Upper lobe of left lung (tissue), 6 donors: ENCODE results near the gene SLC29A1. TPM values are rescaled to one million over a fixed set of nuclear protein-coding genes. Genes with fewer than 3 reads are reported as not detected.

Source experiments
- ATAC-seq, 2 donors: fragments of 200-7000 bp; cut with Tn5 transposase; one replicate each; pipeline ENCODE4 v1.9.1; 2022; ENCODE audit warnings: mild to moderate bottlenecking in 2 of 2, moderate library complexity in 2 of 2; ENCODE audit not compliant: low FRiP score in 2 of 2
- DNase-seq, 2 donors: peaks; one replicate each; pipeline ENCODE4 v3.0.0-alpha.2; 2019 to 2020
- H3K27ac ChIP-seq, 4 donors: fragments of 200-600 bp; sonication (generic); one replicate each; pipeline ENCODE4 v1.5.1; 2016 to 2019
- H3K27me3 ChIP-seq, 4 donors: fragments of 200-600 bp; sonication (generic); one replicate each; pipeline ENCODE4 v1.5.1; 2017 to 2019
- H3K36me3 ChIP-seq, 4 donors: fragments of 200-600 bp; sonication (generic); one replicate each; pipeline ENCODE4 v1.5.1; 2016 to 2019
- H3K4me1 ChIP-seq, 4 donors: fragments of 200-600 bp; sonication (generic); one replicate each; pipeline ENCODE4 v1.5.1; 2018 to 2019
- H3K4me3 ChIP-seq, 4 donors: fragments of 200-600 bp; sonication (generic); one replicate each; pipeline ENCODE4 v1.5.1; 2017 to 2019; ENCODE audit warnings: mild to moderate bottlenecking in 2 of 4, moderate library complexity in 1 of 4
- H3K9me3 ChIP-seq, 4 donors: fragments of 200-600 bp; sonication (generic); one replicate each; pipeline ENCODE4 v1.5.1; 2018 to 2019
- EP300 ChIP-seq, 4 donors: sonication (generic); formaldehyde crosslinking; IDR thresholded peaks; one replicate each; pipeline ENCODE4 v1.5.1; 2017; ENCODE audit warnings: antibody characterized with exemption in 4 of 4, control low read depth in 2 of 4
- POLR2A ChIP-seq, 4 donors: fragments of 450-650 bp; IDR thresholded peaks; one replicate each; pipeline ENCODE4 v1.5.1; 2016 to 2017; ENCODE audit warnings: antibody characterized with exemption in 4 of 4, mild to moderate bottlenecking in 2 of 4
- POLR2AphosphoS5 ChIP-seq, 2 donors: sonication (generic); formaldehyde crosslinking; IDR thresholded peaks; one replicate each; pipeline ENCODE4 v1.5.1; 2017; ENCODE audit warnings: antibody characterized with exemption in 2 of 2
- WGBS, 2 donors: methylation state at CpG; one replicate each; pipeline ENCODE4 v1.1.5; 2017 to 2018; 5-methylcytosine and 5-hydroxymethylcytosine counted together
- total RNA-seq, 6 donors: library from RNA; depleted of rRNA in 4 of 6; stranded (reverse); fragments of >200 nt in 4 of 6; gene quantifications; one replicate each; pipeline versions ENCODE4 v1.1.0 to v1.2.1, GENCODE V29; 2016 to 2021
- TF ChIP-seq, protein P1 (sequence below), 6 experiments: fragments of 450-650 bp in 4 of 6; fragments of 200-600 bp in 2 of 6; sonication (generic) in 2 of 6; IDR thresholded peaks; one replicate each; pipeline ENCODE4 v1.5.1; 2016 to 2019; ENCODE audit warnings: antibody characterized with exemption in 6 of 6
- donor health status: DM: no; HTN: no; CAD: no; lungs with moderate emphysema.
- donor health status: DM: no; HTN: yes; CAD: no; lungs with severe emphysema.

Gene SLC29A1
- total RNA-seq, 6 donors from 2014 or later: 38.3 to 93.2 (median 45.8) TPM

DNA sequence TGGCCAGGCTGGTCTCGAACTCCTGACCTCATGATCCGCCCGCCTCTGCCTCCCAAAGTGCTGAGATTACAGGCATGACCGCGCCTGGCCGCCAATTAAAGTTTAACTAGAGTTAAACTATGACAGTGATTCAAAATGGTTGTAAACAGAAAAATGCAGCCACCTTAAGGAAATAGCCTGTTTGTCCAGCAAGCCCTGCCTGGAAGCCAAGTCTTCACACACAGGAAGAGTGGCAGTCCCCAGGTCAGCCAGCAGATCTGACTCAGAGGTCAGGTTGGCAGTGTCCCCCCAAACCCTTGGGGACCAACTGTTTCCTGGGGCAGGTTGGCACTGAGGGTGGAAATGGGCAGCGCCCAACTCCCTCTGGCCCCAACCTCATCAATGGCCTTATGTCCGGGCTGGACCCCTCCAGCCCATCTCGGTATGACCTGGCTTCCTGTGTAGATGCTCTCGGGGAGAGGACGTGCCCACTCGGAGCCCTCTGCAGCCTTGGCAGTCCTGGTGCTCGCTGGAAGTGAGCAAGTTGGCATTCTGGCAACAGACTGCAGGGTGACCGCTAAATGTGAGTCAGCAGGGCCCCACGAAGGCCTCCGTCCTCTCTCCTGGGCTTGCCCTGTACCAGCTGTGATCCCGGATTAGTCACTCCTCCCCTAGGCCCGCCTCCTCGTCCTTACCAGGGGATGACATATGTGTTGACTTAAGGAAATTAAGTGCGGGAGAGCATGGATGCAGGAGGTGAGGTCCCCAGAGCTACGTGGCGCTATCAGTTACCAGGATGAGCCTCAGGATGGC, 13.8 kb downstream of the SLC29A1 start:
- H3K4me1 ChIP-seq: peaks cover 25 to 33% (median 31%) of the 10 kb centered on the region in 4 donors
- peak; percentile 94 for ATAC-seq

GRCh38 chr6:44237813-44238433, 14.5 kb downstream of the SLC29A1 start:
- Histone ChIP-seq H3K27ac (peak overlapping the region; percentile 88 to 97 (median 90)), H3K9me3 (no peaks in the 10 kb centered on the region), H3K27me3 (no peaks in the 10 kb centered on the region), H3K4me3 (peak overlapping the region; percentile 39 to 70 (median 60)), H3K36me3 (peaks cover 0 to 3% (median under 1%) of the 10 kb centered on the region in 4 donors), H3K4me1 (peaks cover 25 to 33% (median 31%) of the 10 kb centered on the region in 4 donors)
- ATAC-seq (peak; percentile 92 to 96), DNase-seq (peak; percentile 80 to 98)
- WGBS, 2 donors: 2 to 6% methylated on average over 12 to 30 of the region's 42 CpGs
- TF ChIP-seq, protein P1, sequence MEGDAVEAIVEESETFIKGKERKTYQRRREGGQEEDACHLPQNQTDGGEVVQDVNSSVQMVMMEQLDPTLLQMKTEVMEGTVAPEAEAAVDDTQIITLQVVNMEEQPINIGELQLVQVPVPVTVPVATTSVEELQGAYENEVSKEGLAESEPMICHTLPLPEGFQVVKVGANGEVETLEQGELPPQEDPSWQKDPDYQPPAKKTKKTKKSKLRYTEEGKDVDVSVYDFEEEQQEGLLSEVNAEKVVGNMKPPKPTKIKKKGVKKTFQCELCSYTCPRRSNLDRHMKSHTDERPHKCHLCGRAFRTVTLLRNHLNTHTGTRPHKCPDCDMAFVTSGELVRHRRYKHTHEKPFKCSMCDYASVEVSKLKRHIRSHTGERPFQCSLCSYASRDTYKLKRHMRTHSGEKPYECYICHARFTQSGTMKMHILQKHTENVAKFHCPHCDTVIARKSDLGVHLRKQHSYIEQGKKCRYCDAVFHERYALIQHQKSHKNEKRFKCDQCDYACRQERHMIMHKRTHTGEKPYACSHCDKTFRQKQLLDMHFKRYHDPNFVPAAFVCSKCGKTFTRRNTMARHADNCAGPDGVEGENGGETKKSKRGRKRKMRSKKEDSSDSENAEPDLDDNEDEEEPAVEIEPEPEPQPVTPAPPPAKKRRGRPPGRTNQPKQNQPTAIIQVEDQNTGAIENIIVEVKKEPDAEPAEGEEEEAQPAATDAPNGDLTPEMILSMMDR (IDR thresholded peaks at IDR 0.05): peak; percentile 96 to 99 (median 99)
- TF ChIP-seq POLR2A (IDR thresholded peaks at IDR 0.05) (peak in 2 of 4 donors; percentile 55 to 67), POLR2AphosphoS5 (IDR thresholded peaks at IDR 0.05) (peak; percentile 15 to 49), EP300 (IDR thresholded peaks at IDR 0.05) (peak in 1 of 4 donors; percentile 1)

More for the DNA sequence above, 13.8 kb downstream of the SLC29A1 start:
- Histone ChIP-seq H3K9me3 (no peaks in the 10 kb centered on the region), H3K36me3 (peaks cover 0 to 10% (median 3%) of the 10 kb centered on the region in 4 donors), H3K4me3 (peak overlapping the region; percentile 39 to 70 (median 60)), H3K27ac (peak overlapping the region; percentile 88 to 97 (median 90)), H3K27me3 (no peaks in the 10 kb centered on the region)
- DNase-seq: peak; percentile 53 to 97
- 37 to 40% methylated on average over 16 to 19 of the region's 22 CpGs for WGBS, 2 donors
- TF ChIP-seq, protein P1 (IDR thresholded peaks at IDR 0.05): no peak
- TF ChIP-seq POLR2A (IDR thresholded peaks at IDR 0.05) (peak in 2 of 4 donors; percentile 38 to 57), POLR2AphosphoS5 (IDR thresholded peaks at IDR 0.05) (peak; percentile 52 to 55), EP300 (IDR thresholded peaks at IDR 0.05) (no peak)

DNA sequence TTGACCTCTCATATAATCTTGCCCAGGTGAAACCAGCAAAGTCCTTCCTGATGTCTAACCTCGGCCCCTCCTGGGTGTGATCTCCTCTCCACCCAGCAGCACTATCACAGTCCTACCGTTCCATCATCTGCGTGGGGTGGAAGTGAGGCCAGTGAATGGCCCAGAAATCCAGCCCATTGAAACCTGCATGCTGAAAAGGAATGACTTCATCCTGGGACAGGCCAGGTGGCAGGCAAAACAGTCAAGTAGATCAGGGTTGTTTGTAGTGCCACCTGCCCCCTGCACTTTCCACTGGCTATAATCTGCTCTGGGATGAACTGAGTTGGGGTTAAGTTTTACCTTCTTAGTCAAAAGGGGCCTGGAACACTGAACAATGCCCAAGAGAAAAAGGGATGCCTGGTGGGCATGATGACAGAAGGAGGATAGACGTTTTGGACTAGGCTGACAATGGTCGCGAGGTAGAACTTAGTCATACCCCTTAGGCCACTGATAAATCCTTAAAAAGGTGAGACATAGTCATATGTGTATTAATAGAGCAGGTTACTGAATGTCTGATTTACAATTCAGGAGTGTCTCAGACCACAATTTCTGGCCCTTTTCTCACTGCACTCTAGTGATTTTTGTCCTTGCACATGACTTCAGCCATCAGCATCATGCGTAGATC, 15.4 kb downstream of the SLC29A1 start:
- Histone ChIP-seq H3K4me3 (no peak overlapping the region), H3K27ac (peak overlapping the region in 2 of 4 donors; percentile 90 to 97), H3K27me3 (no peaks in the 10 kb centered on the region), H3K36me3 (no peaks in the 10 kb centered on the region), H3K9me3 (no peaks in the 10 kb centered on the region), H3K4me1 (peaks cover 19 to 31% (median 26%) of the 10 kb centered on the region in 4 donors)
- DNase-seq (no peak), ATAC-seq (no peak)
- TF ChIP-seq, protein P1 (IDR thresholded peaks at IDR 0.05): no peak
- no peak for TF ChIP-seq EP300 (IDR thresholded peaks at IDR 0.05)
- TF ChIP-seq POLR2A (IDR thresholded peaks at IDR 0.05): no peak
- no peak for TF ChIP-seq POLR2AphosphoS5 (IDR thresholded peaks at IDR 0.05)
- 82 to 86% methylated on average over 7 of the region's 7 CpGs for WGBS, 2 donors

- TF ChIP-seq EP300 (IDR thresholded peaks at IDR 0.05) (no peak), POLR2AphosphoS5 (IDR thresholded peaks at IDR 0.05) (no peak), POLR2A (IDR thresholded peaks at IDR 0.05) (no peak)
- TF ChIP-seq, protein P1 (IDR thresholded peaks at IDR 0.05): no peak
- Histone ChIP-seq H3K27me3 (no peaks in the 10 kb centered on the region), H3K4me3 (no peak overlapping the region), H3K4me1 (peaks cover 2 to 14% (median 13%) of the 10 kb centered on the region in 4 donors), H3K9me3 (no peaks in the 10 kb centered on the region), H3K27ac (no peak overlapping the region), H3K36me3 (no peaks in the 10 kb centered on the region)
- ATAC-seq: no peak
- WGBS, 2 donors: 97% methylated on average over 7 of the region's 7 CpGs
- DNase-seq: no peak
Observed at GRCh38 chr6:44243345-44243744, 19.9 kb downstream of the SLC29A1 start.
